MM.1S (cell line): ENCODE measurements around the gene VAC14.

Source experiments
- DNase-seq: peaks from one replicate; pipeline ENCODE4 v3.0.0-alpha.2; 2015
- H2AFZ ChIP-seq: fragments of 300-600 bp; sonication (generic); 2 replicates; pipeline ENCODE4 v1.6.0; 2016; ENCODE audit warnings: antibody characterized with exemption, low read length
- H3F3A ChIP-seq: fragments of 300-600 bp; sonication (generic); 2 replicates; pipeline ENCODE4 v1.6.1; 2016; ENCODE audit warnings: mild to moderate bottlenecking, antibody characterized with exemption, low read length, moderate library complexity, mixed read lengths; ENCODE audit not compliant: insufficient read depth
- H3K27ac ChIP-seq: fragments of 300-600 bp; sonication (generic); 2 replicates; pipeline ENCODE4 v1.5.1; 2016; ENCODE audit warnings: mild to moderate bottlenecking, low read length
- H3K27me3 ChIP-seq: fragments of 300-600 bp; sonication (generic); replicated peaks from 2 replicates; pipeline ENCODE4 v1.6.0; 2016; ENCODE audit warnings: low read length; ENCODE audit not compliant: insufficient read depth
- H3K36me3 ChIP-seq: fragments of 300-600 bp; sonication (generic); replicated peaks from 2 replicates; pipeline ENCODE4 v1.6.1; 2016; ENCODE audit warnings: mild to moderate bottlenecking, low read length, mixed read lengths; ENCODE audit not compliant: insufficient read depth
- H3K4me1 ChIP-seq: fragments of 300-600 bp; sonication (generic); 2 replicates; pipeline ENCODE4 v1.6.1; 2016; ENCODE audit warnings: low read length, mixed read lengths
- H3K4me2 ChIP-seq: fragments of 300-600 bp; sonication (generic); 2 replicates; pipeline ENCODE4 v1.6.0; 2016; ENCODE audit warnings: low read depth, low read length
- H3K4me3 ChIP-seq: fragments of 300-600 bp; sonication (generic); 2 replicates; pipeline ENCODE4 v1.5.1; 2016; ENCODE audit warnings: low read length, mixed read lengths
- H3K79me2 ChIP-seq: fragments of 300-600 bp; sonication (generic); 2 replicates; pipeline ENCODE4 v1.6.1; 2016; ENCODE audit warnings: mixed run types, low read length, mixed read lengths
- H3K9ac ChIP-seq: fragments of 300-600 bp; sonication (generic); 2 replicates; pipeline ENCODE4 v1.6.1; 2016; ENCODE audit warnings: low read length, mixed read lengths
- H3K9me2 ChIP-seq: fragments of 300-600 bp; sonication (generic); replicated peaks from 2 replicates; pipeline ENCODE4 v1.6.1; 2016; ENCODE audit warnings: mild to moderate bottlenecking, low read length, mixed read lengths; ENCODE audit not compliant: insufficient read depth
- H3K9me3 ChIP-seq: fragments of 300-600 bp; sonication (generic); replicated peaks from 2 replicates; pipeline ENCODE4 v1.6.1; 2016; ENCODE audit warnings: mild to moderate bottlenecking, low read length, mixed read lengths; ENCODE audit not compliant: insufficient read depth
- H4K20me1 ChIP-seq: fragments of 300-600 bp; sonication (generic); 2 replicates; pipeline ENCODE4 v1.6.1; 2016; ENCODE audit warnings: mild to moderate bottlenecking, low read length, moderate library complexity, mixed read lengths; ENCODE audit not compliant: insufficient read depth
- CTCF ChIP-seq: fragments of 300-600 bp; sonication (generic); IDR thresholded peaks from 2 replicates; pipeline ENCODE4 v1.5.1; 2016; ENCODE audit warnings: antibody characterized with exemption, low read length, mixed read lengths
- EZH2 ChIP-seq: fragments of 300-600 bp; sonication (generic); optimal IDR thresholded peaks from 2 replicates; pipeline ENCODE3; 2017; ENCODE audit warnings: low read depth, mild to moderate bottlenecking, antibody characterized with exemption, low read length, mixed read lengths
- EZH2phosphoT487 ChIP-seq: fragments of 300-600 bp; sonication (generic); IDR thresholded peaks from 2 replicates; pipeline ENCODE4 v1.6.1; 2018; ENCODE audit warnings: antibody characterized with exemption, low read length

The VAC14 gene

GRCh38 chr16:70664325-70665112 is 136.4 kb downstream of the VAC14 start:
- no peaks in the 10 kb centered on the region for H4K20me1 ChIP-seq
- H3K9me3 ChIP-seq, result no peaks in the 10 kb centered on the region
- DNase-seq, result no peak
- H3K36me3 ChIP-seq, result no peaks in the 10 kb centered on the region
- no peak overlapping the region for H3K9ac ChIP-seq
- H3K4me2 ChIP-seq, result no peak overlapping the region
- H3K27me3 ChIP-seq, result no peaks in the 10 kb centered on the region
- H3K9me2 ChIP-seq, result no peaks in the 10 kb centered on the region
- TF ChIP-seq CTCF (no peak), EZH2phosphoT487 (no peak), EZH2 (no peak)
- no peak overlapping the region for H2AFZ ChIP-seq
- H3K4me3 ChIP-seq, result no peak overlapping the region
- H3K4me1 ChIP-seq, result no peaks in the 10 kb centered on the region
- H3K27ac ChIP-seq, result no peak overlapping the region
- no peaks in the 10 kb centered on the region for H3F3A ChIP-seq
- H3K79me2 ChIP-seq, result no peaks in the 10 kb centered on the region

DNA sequence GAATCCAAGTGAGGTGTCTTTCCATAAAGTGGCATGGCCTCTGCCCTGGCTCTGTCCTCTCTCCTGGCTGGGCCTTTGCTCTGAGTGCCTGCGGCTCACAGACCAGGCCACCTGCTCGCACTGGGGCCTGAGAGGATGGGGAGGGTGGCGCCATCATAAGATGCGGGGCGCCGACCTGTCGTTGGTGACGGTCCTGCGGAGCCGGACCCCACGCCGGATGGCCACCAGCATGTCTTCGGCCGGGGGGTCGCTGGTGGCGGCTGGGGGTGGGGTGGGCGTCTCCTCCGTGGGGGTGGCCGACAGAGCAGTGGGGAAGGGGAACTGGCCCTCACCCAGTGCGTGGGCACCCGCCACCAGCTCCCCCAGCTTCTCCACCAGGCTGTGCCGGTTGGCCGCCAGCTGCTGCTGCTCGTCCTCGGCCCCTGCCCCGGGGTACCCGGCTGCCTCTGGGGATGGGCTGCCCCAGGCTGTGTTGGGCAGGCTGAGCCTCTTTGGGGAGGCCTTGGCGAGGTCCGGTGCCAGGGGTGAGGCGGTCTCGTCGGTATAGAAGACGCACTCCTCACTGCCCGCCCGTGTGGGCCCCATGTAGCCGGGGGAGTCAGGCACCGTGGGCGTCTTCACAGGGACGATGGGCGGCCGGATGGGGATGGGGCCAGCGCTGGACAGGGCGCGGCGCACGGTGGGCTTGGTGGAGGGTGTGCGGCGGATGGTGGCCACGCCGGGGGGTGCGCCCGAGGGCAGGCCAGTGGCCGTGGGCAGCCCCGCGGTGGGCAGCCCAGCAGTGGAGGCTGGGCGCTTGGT is 137.2 kb downstream of the VAC14 start:
- H3K9me2 ChIP-seq, result no peaks in the 10 kb centered on the region
- DNase-seq, result no peak
- H3K79me2 ChIP-seq, result no peaks in the 10 kb centered on the region
- H3K9me3 ChIP-seq, result no peaks in the 10 kb centered on the region
- H3K4me1 ChIP-seq, result no peaks in the 10 kb centered on the region
- no peak overlapping the region for H3K4me3 ChIP-seq
- H3F3A ChIP-seq, result no peaks in the 10 kb centered on the region
- no peak overlapping the region for H3K9ac ChIP-seq
- no peaks in the 10 kb centered on the region for H4K20me1 ChIP-seq
- no peak overlapping the region for H3K4me2 ChIP-seq
- H3K36me3 ChIP-seq, result no peaks in the 10 kb centered on the region
- no peak overlapping the region for H3K27ac ChIP-seq
- TF ChIP-seq EZH2 (no peak), EZH2phosphoT487 (no peak), CTCF (no peak)
- H2AFZ ChIP-seq, result no peak overlapping the region
- no peaks in the 10 kb centered on the region for H3K27me3 ChIP-seq

DNA sequence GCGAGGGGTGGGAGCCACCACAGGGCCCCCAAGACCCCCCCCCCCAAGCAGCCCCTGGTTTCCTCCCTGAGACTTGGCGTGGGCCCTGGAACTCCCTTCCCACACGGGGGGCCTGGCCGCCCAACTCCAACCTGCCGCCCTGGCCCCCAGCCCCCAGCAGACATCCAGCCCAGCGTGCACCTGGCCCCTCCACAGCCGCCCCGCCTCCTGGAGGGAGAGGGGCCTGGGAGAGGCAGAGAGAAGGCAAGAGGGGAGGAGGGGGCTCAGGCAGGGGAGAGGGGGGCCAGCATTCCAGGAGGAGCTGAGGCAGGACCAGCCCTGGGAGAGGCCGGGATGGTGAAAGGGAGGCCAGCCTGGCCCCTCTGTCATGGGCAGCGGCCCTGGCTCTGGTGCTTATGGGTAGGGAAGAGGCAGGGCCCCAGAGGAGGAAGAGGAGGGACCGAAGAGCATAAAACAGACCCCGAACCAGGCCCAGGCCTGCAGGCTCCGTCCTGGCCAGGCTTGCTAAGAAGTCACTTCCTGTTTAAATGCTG is 137.9 kb downstream of the VAC14 start:
- Histone ChIP-seq H3F3A (no peaks in the 10 kb centered on the region), H3K27me3 (no peaks in the 10 kb centered on the region), H4K20me1 (no peaks in the 10 kb centered on the region), H3K9me3 (no peaks in the 10 kb centered on the region), H3K79me2 (no peaks in the 10 kb centered on the region), H3K9me2 (no peaks in the 10 kb centered on the region), H2AFZ (no peak overlapping the region), H3K4me1 (no peaks in the 10 kb centered on the region), H3K36me3 (no peaks in the 10 kb centered on the region), H3K9ac (no peak overlapping the region), H3K4me2 (no peak overlapping the region), H3K4me3 (no peak overlapping the region), H3K27ac (no peak overlapping the region)
- TF ChIP-seq EZH2phosphoT487 (no peak), CTCF (no peak), EZH2 (no peak)
- no peak for DNase-seq
